ENCODE data around the gene CLIC5. TPM values are rescaled to one million over a fixed set of nuclear protein-coding genes. Genes with fewer than 3 reads are reported as not detected.

Gene CLIC5
- total RNA-seq, 1 experiment from 2014 or later: 0.20 TPM

DNA sequence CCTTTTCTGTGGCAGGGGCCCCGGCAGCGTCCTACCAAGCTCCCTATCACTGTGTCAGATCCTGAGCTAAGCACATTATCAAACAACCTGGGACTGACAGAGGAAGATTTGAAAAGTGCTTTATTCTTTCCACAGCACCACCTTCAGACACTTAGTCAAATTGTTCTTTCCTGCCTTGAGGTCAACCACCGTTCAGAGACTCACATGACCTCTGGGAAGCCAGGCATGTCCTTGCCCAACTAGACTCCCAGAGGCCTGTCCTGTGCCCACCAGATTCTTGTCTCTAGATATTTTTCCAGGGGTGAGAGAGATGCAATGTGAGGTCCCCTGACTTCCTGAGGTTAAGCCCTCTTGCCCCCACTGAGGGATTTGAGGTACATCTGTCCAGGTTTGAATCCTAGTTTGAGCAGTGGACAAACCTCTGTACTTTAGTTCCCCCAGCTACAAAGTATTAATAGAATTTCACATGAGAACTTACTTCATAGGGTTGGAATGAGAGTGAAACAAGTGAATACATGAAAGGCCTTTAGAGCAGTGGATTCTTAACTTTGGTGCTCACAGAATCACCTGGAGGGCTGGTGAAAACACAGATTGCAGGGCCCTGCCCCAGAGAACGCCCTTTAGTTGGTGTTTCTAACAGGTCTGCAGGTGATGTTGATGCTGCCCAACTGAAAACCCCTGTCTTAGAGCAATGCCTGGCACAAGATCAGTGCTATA lies 179.8 kb downstream of the CLIC5 start:
- no peak for DNase-seq
- H3K79me1 ChIP-seq (ENCODE audit: insufficient read depth, low read depth, low read length, poor library complexity, severe bottlenecking): no peaks in the 10 kb centered on the region
- no peak overlapping the region for H3K4me2 ChIP-seq (ENCODE audit: insufficient read depth, insufficient read length, low read length)
- no peak overlapping the region for H3K9ac ChIP-seq (ENCODE audit: extremely low read depth, insufficient read length, low read length)
- no peaks in the 10 kb centered on the region for H4K20me1 ChIP-seq (ENCODE audit: control insufficient read depth, insufficient read depth, insufficient read length)
- no peak overlapping the region for H2BK20ac ChIP-seq (ENCODE audit: low read depth, low read length, poor library complexity, severe bottlenecking)
- H2BK15ac ChIP-seq (ENCODE audit: low read depth, low read length): no peak overlapping the region
- no peak overlapping the region for H2AFZ ChIP-seq (ENCODE audit: low read length)
- Mint-ChIP-seq H3K27ac (peak overlapping the region in 1 of 3 experiments; percentile 50; a peak in 1 of 7 replicates), H3K4me1 (no peaks in the 10 kb centered on the region), H3K27me3 (ENCODE audit: low read depth) (peaks cover 8% of the 10 kb centered on the region), H3K36me3 (ENCODE audit: insufficient read depth in 1 of 3, low read depth in 3 of 3) (no peaks in the 10 kb centered on the region), H3K4me3 (no peak overlapping the region), H3K9me3 (no peaks in the 10 kb centered on the region)
- no peak overlapping the region for H3K4ac ChIP-seq (ENCODE audit: low read depth, low read length)
- no peaks in the 10 kb centered on the region for H3K79me2 ChIP-seq (ENCODE audit: insufficient read depth, low read length)
- no peak overlapping the region for H3K27ac ChIP-seq (ENCODE audit: insufficient read length, low read depth, low read length)
- H2BK120ac ChIP-seq (ENCODE audit: low read depth, low read length, poor library complexity, severe bottlenecking): no peak overlapping the region
- no peak overlapping the region for H3K18ac ChIP-seq (ENCODE audit: insufficient read length, low read depth, low read length)
- no peak overlapping the region for H3T11ph ChIP-seq (ENCODE audit: low read length)
- H2AK5ac ChIP-seq (ENCODE audit: insufficient read length, low read length): no peak overlapping the region
- H3K23ac ChIP-seq (ENCODE audit: insufficient read length, low read depth, low read length): no peak overlapping the region
- no peak overlapping the region for H3K14ac ChIP-seq (ENCODE audit: insufficient read depth, low read length)
- no peaks in the 10 kb centered on the region for H3K27me3 ChIP-seq (ENCODE audit: insufficient read depth, low read length)
- no peak overlapping the region for H4K5ac ChIP-seq (ENCODE audit: insufficient read length, low read depth, low read length)
- WGBS (ENCODE audit: extremely low coverage, insufficient read length, low lambda C conversion rate): no CpG with 5 or more reads among the region's 4 CpGs
- no peak overlapping the region for H2BK12ac ChIP-seq (ENCODE audit: insufficient read length, low read depth, low read length)
- no peaks in the 10 kb centered on the region for H3K4me1 ChIP-seq (ENCODE audit: insufficient read depth, low read length)
- H2BK5ac ChIP-seq (ENCODE audit: insufficient read length, low read length): no peak overlapping the region
- TF ChIP-seq, protein P1, sequence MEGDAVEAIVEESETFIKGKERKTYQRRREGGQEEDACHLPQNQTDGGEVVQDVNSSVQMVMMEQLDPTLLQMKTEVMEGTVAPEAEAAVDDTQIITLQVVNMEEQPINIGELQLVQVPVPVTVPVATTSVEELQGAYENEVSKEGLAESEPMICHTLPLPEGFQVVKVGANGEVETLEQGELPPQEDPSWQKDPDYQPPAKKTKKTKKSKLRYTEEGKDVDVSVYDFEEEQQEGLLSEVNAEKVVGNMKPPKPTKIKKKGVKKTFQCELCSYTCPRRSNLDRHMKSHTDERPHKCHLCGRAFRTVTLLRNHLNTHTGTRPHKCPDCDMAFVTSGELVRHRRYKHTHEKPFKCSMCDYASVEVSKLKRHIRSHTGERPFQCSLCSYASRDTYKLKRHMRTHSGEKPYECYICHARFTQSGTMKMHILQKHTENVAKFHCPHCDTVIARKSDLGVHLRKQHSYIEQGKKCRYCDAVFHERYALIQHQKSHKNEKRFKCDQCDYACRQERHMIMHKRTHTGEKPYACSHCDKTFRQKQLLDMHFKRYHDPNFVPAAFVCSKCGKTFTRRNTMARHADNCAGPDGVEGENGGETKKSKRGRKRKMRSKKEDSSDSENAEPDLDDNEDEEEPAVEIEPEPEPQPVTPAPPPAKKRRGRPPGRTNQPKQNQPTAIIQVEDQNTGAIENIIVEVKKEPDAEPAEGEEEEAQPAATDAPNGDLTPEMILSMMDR (conservative IDR thresholded peaks at IDR 0.05): no peak
- H3K9me3 ChIP-seq (ENCODE audit: control insufficient read depth, low read depth, low read length): no peaks in the 10 kb centered on the region
- H3K56ac ChIP-seq (ENCODE audit: insufficient read length, low read depth, low read length): no peak overlapping the region
- no peak overlapping the region for H4K8ac ChIP-seq (replicated peaks; ENCODE audit: insufficient read length, low read depth, low read length)
- H4K91ac ChIP-seq (ENCODE audit: insufficient read length, low read depth, low read length): no peak overlapping the region
- no peaks in the 10 kb centered on the region for H3K23me2 ChIP-seq (ENCODE audit: insufficient read length, low read depth, low read length, poor library complexity, severe bottlenecking)

All from H9 (cell line).